Ammon's horn (tissue), 1 donor: ENCODE results near the gene PMAIP1.

ENCODE experiments used
- DNase-seq: peaks from one replicate; pipeline ENCODE4 v3.0.0-alpha.2; 2016; ENCODE audit warnings: low spot score

PMAIP1 gene

GRCh38 chr18:59915606-59916005, 15.8 kb downstream of the PMAIP1 start:
- DNase-seq: no peak

DNA sequence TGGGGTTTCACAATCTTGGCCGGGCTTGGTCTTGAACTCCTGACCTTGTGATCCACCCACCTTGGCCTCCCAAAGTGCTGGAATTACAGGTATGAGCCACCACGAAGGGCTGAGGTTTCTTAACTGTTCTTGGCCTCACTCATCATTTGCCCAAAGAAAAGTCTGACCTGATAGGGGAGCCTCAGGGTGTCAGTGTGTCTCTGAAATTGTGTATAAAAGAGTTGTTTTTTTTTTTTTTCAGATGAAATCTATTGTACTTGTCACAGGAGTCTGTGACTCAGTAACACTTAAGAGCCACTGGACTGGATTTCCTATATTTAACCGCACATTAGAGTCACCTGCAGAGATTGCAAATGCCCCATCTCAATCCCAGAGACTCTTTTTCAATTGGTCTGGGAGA, 16.9 kb downstream of the PMAIP1 start:
- no peak for DNase-seq

GRCh38 chr18:59917422-59917821, 17.6 kb downstream of the PMAIP1 start:
- DNase-seq: no peak

DNA sequence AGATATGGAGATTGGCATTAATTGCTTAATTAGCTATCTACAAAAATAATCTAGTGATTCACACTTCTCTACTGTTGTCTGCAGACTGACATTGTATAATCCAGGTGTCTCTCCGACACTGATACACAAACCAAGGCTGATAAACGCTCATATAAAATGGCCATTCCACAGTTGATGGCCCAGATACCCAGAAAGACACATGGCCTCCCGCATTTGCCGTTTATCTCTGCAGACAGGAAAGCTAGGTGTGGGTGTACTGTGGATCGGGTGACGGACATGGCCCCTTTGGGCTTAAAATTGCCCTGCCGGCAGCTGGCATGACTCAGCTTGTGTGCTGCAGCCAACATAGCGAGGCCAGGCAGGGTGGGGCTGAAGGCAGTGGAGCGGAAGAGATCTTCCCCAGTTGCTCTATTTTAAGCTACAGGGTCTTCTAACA, 18.5 kb downstream of the PMAIP1 start:
- DNase-seq: peak; percentile 10

DNA sequence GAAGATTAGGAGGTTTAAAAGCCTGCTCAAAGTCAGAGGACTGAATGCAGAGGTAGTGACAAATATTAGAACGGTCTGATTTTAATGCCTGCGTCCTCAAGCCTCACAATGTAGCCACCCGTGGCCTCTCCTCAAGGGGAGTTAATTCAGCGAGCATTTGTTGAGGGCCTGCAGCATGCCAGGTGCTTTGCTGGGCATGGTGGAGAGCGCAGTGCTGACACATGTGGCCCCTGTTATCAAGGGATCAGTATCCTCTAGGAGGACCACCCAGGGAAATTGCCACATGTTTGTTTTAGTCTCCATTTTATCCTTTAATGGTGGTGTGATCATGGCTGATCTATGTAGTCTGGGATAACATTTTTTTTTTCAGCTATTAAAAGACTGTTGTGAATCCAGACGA, 19.2 kb downstream of the PMAIP1 start:
- DNase-seq: no peak

- DNase-seq: no peak
Measured at GRCh38 chr18:59921384-59921891, 21.6 kb downstream of the PMAIP1 start.

GRCh38 chr18:59923539-59924196, 23.9 kb downstream of the PMAIP1 start:
- DNase-seq: no peak

DNA sequence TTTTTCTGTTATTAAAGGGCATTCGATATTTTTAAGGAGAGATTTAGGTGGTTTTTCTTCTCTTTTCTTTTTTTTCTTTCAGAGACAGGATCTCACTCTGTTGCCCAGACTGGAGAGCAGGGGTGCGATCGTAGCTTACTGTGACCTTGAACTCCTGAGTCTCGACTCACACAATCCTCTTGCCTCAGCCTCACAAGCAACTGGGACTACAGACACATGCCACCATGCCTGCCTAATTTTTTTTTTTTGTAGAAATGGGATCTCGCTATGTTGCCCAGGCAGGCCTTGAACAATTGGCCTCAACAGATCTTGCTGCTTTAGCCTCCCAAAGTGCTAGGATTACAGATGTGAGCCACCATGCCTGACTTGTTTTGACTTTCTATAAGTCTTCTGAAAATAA, 26.3 kb downstream of the PMAIP1 start:
- no peak for DNase-seq

DNA sequence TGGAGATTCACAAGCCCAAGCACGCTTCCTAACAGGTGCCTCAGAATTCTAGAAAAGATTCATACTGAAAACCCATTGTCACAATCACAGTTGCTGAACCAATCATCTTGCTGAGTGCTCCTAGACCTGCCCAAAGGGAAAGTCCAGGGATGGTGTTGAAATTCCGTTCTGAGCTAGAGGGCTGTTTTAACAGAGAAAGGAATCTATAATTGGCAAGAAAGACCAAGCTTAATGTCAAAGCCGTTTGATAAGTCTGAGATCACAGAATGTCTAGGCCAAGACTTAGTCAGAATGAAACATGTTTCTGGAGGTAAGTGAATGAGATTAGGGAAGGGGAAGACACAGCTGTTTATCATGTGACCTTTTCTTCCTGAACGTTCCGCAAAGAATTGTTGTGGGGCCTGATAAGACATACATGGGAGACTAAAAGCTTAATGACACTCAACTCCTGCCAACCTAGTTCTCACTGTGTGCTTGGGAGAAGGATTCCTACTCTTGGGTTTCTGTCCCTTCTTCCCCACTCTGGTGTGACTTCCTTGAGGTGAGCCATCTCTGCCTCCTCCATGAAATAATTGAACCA, 27.5 kb downstream of the PMAIP1 start:
- DNase-seq: no peak

- DNase-seq: no peak
Measured at GRCh38 chr18:59928201-59928600, 28.4 kb downstream of the PMAIP1 start.

DNA sequence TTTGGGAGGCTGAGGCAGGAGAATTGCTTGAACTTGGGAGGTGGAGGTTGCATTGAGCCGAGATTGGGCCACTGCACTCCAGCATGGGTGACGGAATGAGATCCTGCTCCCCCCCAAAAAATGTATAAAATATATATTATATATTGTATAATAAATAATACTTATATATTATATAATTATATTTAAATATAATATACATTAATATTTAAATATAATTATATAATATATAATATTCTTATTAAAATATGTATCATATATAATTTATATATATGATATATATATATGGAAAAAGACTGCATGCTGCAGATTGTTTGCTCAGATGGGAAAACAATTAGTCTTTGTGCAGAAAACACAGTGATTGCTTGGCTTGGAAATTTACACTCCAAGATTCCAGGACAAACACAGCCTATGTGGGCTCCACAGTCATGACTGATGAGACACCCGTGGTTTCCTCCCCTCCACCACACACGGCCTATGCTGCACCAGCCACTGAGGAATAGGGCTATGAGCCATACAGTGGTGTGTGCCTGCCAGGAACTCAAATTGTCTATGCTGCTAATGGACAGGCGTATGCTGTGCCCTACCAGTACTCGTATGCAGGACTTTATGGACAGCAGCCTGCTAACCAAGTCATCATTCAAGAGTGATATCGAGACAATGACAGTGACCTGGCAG, 30.0 kb downstream of the PMAIP1 start:
- no peak for DNase-seq

GRCh38 chr18:59932401-59932800, 32.6 kb downstream of the PMAIP1 start:
- DNase-seq: no peak

GRCh38 chr18:59938676-59939075, 38.9 kb downstream of the PMAIP1 start:
- DNase-seq: no peak

GRCh38 chr18:59939127-59939526, 39.3 kb downstream of the PMAIP1 start:
- no peak for DNase-seq

DNA sequence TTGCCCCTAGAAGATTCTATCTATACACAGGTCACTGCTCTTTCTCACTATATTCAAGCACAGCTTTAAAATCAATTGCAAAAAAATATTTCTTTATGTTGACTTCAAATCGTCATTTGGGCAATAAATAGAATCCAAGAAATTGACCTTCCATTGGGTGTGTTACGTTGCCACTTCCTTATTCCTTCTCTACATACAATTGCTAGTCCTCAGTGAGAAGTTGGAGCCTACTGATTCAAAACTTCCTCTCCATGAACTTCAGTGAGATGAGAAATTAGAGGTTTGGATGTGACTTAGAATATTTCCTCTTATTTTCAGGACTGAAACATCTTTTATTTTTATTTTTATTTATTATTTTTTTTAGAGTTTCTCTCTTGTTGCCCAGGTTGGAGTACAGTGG, 40.3 kb downstream of the PMAIP1 start:
- DNase-seq: no peak

- no peak for DNase-seq
Measured at GRCh38 chr18:59941331-59941730, 41.5 kb downstream of the PMAIP1 start.

GRCh38 chr18:59942601-59943000, 42.8 kb downstream of the PMAIP1 start:
- no peak for DNase-seq

- DNase-seq: no peak
Measured at GRCh38 chr18:59945544-59945943, 45.7 kb downstream of the PMAIP1 start.

DNA sequence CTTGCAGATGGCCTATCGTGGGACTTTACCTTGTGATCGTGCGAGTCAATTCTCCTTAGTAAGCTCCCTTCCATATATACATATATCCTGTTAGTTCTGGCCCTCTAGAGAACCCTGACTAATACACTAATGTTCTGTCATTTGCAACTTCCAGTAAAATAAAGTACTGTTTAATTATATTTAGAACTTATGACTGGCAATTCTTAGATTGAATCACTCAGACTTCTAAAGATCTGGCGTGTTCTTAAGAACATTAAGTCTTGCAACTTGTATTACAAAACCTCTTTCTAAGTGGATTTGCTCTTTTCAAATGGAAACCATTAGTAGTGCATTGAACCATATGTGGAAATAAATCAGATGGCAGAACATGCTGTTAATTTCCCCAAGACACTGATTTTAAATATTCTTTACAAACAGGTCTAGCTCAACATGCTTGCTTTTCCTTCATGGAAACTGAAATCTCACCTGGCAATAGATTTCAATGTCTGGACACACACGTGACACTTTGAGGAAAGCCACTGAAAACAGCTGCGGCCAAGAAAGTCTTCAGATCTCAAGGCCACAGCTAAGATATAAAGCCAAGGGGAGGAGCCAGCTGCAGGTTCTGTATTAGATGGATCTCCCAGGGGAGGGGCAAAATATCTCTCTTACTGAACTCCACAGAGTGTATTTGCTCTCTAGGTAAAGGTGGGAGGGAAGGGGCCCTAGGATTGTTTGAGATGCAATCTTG, 50.6 kb downstream of the PMAIP1 start:
- no peak for DNase-seq

GRCh38 chr18:59951591-59951990, 51.8 kb downstream of the PMAIP1 start:
- DNase-seq: no peak

GRCh38 chr18:59952283-59953007, 52.6 kb downstream of the PMAIP1 start:
- DNase-seq: no peak
